Activated T-helper 9 cell treated with anti-CD3 and anti-CD28 coated beads, Interleukin-2, amount 50 U/mL, for 16 hours (primary cell): ENCODE results near the gene SCN8A.

ENCODE experiments used
- DNase-seq: peaks from one replicate; pipeline ENCODE4 v3.0.0-alpha.2; 2020; ENCODE audit warnings: low read depth

SCN8A gene

DNA sequence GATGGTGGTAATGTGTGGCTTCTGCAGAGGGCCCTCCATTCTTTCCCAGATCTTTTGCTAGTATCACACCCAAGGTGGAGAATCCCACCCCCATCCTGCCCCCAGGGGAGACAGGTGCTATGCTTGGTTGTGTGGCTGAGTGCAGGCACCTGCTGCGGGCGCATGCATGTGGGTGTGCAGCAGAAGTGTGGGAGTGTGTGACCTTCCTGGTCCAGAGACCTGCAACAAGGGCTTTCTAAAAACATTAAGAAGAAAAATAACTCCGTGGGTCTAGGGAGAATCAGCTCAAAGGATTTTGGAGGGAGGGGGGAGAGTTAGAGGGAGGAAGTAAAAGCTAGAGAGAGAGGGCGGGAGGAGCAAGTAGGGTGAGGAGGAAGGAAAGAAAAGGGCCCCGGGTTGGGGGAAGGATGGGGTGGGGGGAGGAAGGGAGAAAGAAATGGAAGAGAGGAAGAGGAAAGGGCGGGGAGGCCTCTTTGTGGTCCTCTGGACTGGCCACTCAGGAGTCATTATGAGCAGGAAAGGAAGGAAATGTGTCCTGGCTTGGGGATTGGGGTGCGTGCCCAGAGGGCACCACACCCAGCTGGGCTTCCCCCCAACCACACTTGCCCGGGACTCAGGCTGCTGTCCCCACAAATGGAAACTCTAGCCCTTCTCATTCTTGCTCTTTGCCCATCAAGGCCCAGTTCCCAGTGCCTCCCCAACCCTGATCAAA, 260.5 kb downstream of the SCN8A start:
- DNase-seq: no peak

DNA sequence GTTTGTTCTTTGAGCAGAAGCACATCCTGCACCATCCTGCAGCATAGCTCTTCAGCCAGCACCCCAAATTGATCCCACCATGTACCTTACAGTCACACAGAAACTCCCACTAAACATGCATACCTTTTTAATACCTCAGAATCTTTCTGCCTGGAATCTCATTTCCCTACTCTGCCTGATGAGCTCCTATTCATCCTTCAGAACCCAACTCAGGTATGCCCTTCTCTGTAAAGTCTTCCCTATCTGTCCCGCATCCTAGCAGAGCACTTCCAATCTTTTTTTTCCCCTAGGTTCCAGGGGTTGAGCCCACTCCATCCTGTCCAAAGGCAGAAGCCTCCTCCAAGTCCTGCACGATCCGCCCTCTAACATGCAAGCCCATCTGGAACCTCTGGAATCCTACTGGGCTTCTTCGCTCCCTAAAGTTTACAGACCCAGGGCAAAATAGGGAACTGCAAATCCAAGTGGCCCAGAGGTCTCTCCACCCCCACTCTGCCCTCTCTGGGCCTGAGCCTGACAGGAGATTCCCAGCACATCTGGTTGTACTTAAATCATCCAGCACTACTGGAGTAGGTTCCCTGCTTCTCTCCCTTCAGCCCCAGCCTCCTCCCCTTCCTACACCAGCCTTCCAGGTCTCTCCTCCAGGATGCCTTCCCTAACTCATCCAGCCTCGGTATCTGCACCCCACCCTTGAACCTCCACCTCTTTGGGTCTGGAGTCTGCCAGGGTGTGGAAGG, 261.5 kb downstream of the SCN8A start:
- no peak for DNase-seq

DNA sequence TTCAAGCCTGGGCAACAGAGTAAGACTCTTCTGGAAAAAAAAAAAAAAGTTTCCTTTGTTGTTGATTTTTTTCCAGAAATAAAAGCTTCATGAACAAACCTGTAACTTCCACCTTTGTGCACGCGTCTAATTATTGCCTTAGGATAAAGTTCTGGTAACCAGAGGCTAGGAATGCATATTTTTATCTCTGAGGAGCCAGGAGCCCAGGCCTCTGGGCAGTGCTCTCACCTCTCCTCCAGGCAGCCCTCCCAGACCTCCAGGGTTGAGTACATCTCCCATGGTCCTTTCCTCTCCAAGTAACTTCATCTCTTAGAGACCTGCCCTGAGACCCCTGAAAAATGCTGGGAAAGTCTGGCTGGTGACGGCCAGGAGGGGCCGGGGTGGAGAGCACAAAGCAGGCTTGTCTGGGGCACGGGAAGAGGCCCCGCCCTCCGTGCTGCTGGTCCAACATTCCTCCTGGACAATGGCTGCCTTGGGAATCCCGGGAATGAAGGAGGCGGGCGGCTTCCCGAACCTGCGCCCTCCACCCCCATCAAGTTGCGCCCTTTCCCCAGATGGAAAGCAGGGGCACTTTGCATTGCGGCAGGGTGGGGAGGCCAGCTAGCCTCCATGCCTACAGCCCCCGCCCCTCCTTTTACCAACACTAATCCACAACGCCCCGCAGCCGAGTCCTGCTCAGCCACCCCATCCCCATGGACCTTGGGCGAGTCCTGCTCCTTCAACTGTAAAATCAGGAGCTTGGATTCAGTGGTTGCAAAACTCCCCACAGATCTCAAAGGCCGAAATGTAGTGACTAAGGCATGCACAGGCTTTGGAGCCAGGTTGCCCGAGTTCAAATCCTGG, 264.8 kb downstream of the SCN8A start:
- no peak for DNase-seq

GRCh38 chr12:51860986-51861385, 270.0 kb downstream of the SCN8A start:
- DNase-seq: no peak
